ENCODE results near the gene UVRAG.

The UVRAG gene

DNA sequence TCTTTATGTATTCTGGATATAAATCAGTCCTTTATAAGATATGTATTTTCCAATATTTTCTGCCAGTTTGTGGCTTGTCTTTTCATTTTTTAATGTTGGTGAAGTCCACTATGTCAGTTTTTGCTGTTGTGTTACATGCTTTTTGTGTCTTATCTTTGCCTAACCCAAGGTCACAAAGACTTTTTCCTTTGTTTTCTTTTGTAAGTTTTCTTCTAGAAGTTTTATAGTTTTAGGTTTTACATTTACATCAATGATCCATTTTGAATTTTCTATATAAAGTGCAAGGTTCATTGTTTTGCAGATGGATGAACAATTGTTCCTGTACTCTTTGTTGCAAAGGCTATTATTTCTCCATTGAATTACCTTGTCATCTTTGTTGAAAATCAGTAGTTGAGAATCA is 69.3 kb downstream of the UVRAG start:
- FAIRE-seq, result no peak

DNA sequence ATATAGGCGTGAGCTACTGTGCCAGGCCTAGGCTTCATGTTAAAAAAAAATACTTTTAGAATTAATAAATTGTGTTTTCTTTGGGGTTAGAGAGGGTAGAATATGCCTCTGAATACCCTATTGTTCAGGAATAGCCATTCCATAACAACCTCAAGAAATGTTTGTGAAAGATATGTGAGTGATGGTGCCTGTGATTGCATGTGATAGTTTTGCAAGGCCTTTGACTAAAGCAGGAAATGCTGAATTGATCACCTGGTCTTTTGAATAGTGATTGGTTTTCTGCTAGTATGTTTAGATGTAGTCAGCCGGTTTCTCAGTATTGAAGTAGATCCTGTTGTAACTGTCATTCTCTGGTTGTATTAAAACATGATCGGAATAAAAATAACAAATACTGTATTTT is 73.4 kb downstream of the UVRAG start:
- FAIRE-seq, result no peak

DNA sequence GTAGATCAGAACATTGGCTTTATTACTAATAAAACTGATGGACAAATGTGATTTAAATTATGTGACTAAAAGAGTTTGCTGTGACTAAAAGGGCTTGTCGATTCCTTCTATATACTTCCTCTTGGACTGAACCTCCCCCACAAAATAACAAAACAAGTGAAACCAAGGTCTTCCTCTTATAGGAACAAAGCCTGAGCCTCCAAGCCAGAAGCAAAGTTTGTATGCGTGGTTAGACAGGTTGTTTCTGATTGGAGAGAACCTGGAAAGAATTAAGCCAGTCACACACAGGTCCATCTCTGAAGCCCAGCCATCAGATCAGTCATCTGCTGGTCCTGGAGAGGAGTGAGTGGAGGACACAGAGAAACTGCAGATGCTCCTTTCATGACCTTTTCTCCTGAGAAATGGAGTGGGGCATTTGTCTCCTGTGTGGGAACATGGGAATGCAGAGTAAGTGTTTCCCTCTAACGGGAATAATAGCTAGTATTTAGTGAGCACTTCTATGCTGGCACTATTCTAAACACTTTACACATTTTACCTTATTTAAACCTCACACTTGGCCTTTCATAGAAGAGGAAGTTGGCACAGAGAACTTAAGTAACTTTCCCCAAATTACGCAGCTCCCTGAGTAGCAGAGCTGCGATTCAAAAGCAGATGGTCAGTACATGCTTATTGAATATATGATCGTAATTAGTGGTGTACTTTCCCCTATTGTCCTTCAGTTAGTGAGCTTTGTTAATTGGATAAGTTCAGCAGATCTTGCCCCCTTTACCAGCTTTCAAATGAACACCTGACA is 77.1 kb downstream of the UVRAG start:
- no peak for FAIRE-seq

DNA sequence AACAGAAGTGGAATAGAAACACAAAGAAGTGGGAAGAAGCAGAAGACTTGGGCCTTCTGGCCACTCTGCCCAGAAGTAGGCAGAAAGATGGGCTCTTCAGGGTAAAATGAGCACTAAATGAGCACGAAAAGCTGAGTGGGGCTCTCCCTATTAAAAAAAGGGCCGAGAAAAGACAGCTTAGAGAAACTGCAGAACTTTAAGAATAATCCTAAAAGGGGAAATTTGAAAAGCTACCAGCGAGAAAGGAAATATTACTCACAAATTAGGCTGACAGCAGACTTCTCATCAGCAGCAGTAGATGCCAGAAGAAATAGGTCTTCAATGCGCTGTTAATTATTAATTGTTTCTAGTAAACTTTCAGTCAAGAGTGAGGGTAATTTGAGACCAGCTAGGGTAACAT is 78.2 kb downstream of the UVRAG start:
- no peak for FAIRE-seq

DNA sequence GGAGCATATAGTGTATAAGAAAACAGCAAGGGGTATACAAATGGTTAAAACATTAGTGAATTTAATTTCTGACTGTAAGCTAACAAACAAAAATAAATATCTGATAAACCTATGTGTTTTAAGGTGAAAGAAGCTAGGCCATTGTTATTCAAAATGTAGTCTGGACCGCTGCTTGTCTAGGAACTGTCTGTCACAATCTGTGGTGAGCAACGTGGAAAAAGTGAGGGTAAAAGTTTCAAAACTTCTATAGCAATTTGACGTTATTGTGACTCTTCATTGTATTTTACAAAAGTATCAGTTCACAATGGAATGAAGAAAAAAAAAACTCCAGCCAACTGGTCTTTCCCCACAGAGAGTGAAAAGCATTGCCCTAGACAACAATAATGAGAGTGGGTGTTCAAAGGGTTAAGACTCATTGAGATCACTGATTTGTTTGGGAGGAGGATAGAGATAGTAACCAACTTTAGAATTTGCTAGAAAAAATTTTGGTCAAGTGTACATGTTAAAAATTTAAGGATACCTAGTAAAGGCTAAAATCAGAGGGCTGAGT is 79.1 kb downstream of the UVRAG start:
- no peak for FAIRE-seq

- peak; percentile 99 for FAIRE-seq
These were observed 81.9 kb downstream of the UVRAG start for GRCh38 chr11:75896843-75897419.

DNA sequence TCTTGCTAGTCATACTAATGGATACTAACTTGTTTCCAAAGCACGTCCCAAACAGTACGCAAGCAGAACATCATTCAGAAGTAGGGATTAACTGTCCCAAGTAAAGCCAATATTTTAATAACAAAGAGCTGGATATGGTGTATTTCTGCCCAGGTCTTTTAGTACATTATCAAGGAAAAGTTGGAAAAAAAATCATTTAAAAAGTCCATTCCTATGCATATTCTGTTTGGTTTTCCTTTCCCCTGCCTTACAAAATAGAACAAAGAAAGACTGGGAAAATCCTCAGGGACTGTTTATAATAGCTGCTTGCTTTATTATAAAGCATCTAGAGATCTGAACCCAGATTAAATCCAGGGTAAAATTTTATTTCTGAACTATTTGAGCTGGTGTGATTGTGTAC is 83.9 kb downstream of the UVRAG start:
- no peak for FAIRE-seq

- no peak for FAIRE-seq
These were observed 84.8 kb downstream of the UVRAG start for GRCh38 chr11:75899806-75900205.

DNA sequence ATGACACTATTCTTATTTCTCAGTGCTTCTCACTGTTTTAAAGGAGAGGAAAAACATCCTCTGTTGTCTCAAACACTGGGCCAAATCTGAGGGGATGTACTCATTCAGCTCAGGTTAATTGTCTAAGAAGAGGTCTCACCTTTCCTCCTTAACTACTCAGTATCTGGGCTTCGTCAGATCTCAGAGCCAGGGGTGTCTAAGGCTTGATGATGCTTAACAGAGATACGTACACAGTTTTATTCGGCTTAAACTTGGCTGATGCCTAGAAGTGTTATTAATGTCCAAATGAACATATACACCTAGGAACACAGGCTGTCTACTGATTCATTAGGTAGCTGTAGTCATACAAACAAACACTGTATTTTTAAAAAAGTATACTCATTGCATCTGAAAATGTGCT is 85.8 kb downstream of the UVRAG start:
- FAIRE-seq, result no peak

DNA sequence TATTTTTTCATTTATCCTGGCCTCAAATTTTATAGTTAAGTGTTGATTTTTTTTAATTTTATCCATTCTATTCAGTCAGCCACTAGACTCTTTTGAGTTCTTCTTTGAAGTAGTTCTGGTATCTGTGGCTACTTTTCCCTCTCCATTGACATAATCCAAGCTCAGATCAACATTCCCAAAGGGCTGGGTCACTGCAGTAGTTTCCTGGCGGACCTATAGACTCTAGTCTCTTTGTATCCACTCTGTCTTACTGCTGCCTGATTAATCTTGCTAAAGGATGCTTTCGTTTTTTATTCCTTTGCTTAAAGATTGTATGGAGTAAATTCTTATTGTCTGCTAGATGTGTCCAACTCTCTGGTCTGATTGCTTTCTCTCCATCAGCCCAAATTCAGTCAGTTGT is 87.6 kb downstream of the UVRAG start:
- no peak for FAIRE-seq

GRCh38 chr11:75903276-75903675 is 88.3 kb downstream of the UVRAG start:
- no peak for FAIRE-seq

DNA sequence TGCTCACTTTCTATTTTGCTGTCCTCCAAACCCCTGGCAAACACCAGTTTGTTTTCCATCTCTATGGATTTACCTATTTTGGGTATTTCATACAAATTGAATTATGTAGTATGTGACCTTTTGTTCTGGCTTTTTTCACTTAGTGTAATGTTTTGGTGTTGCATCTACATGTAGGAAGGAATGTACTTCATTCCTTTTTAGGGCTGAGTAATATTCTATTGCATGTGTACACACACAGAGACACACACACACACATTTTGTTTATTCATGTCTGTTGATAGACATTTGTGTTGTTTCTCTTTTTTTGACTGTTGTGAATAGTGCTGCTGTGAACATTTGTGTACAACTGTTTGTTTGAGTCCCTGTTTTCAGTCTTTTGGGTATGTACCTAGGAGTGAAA is 90.4 kb downstream of the UVRAG start:
- no peak for FAIRE-seq

GRCh38 chr11:75907906-75908527 is 93.0 kb downstream of the UVRAG start:
- FAIRE-seq, result no peak

DNA sequence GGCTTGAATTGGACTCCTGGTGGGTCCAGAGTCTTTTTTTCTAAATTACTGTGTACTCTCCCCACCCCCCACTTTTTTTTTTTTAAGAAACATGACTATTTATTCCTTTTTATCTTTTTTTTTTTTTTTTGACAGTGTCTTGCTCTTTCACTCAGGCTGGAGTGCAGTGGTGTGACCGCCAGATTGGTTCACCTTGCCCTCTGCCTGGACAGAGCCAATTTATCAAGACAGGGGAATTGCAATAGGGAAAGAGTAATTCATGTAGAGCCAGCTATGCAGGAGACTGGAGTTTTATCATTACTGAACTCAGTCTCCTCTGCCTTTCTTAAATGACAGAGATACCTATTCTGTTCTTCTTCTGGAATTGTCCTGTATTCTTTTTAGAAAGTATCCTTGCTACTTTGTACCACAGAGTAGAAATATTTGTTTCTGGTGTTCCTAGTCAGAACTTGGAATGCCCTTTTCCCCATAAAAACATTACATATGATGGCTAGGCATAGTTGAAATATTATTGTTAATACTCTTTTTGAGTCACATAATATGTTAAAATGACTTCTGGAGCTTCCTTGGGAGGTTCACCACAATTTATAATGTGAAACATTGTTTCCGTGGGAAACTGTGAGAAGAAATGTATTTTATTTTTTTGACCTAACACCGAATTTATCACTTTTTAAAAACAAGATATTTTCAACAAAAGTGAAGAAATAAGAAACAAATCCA is 95.6 kb downstream of the UVRAG start:
- FAIRE-seq, result no peak

DNA sequence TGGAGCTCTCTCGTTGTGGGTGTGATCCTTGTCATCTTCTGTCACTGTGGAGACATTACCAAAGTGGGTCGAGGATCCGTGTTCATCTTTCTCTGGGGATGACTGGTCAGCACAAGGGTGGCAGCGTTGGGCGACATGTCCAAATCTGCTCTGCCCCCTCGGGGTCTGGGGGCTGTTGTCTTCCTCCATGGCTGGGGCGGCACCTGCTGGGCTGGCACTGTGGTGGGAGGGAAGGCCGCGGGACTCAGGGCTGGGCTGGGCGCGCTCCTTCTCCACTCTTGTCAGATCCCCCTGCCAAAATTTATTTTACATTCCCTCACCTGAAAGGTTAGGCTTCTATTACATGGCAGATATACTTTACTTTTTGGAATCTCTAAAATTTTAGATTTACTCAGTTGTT is 96.4 kb downstream of the UVRAG start:
- no peak for FAIRE-seq

DNA sequence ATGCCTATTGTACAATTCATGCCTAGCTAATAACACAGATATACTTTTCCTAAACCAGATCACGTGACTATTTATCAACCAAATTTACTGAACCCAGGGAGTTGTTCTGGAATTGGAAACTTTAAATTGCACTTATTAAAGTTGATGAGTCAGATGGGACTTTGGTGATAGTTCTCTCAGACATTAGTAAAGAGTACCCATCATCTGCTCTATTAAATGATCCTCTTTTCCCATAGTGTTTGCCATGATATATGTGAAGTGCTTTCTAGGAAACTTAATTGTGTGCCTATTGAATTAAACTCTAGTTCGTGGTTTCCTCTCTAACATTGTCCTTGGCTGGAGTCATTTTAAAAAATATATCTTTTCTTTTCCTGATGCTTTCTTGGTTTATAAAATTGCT is 99.0 kb downstream of the UVRAG start:
- FAIRE-seq, result no peak

- no peak for FAIRE-seq
These were observed 101.9 kb downstream of the UVRAG start for GRCh38 chr11:75916882-75917281.

- FAIRE-seq, result no peak
These were observed 103.3 kb downstream of the UVRAG start for GRCh38 chr11:75918331-75918730.

GRCh38 chr11:75919525-75919924 is 104.5 kb downstream of the UVRAG start:
- FAIRE-seq, result no peak

DNA sequence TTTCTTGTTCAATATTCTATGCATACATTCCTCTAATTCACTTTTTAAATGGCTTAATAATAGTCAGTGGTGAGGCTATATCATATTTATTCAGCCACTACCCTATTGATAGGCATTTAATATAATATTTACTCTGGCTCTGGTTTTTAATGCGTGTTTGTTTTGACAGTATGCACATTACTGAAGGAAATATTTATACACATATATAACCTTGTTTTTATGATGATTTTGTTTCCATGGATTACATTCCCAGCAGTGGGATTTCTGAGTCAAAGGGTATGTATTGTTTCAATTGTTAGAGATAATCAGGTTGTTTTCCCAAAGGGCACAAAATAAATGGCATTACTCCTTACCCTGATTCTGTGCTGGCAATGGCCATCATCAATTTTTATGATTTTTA is 105.8 kb downstream of the UVRAG start:
- FAIRE-seq, result no peak

GRCh38 chr11:75921808-75922207 is 106.8 kb downstream of the UVRAG start:
- FAIRE-seq, result no peak

- no peak for FAIRE-seq
These were observed 110.2 kb downstream of the UVRAG start for GRCh38 chr11:75924966-75925784.

GRCh38 chr11:75925785-75926164 is 110.8 kb downstream of the UVRAG start:
- FAIRE-seq, result no peak

All from islet of Langerhans (tissue), 1 donor.